IMR-90 (cell line): ENCODE data around the gene COL5A1. TPM values are rescaled to one million over a fixed set of nuclear protein-coding genes. Genes with fewer than 3 reads are reported as not detected.

Experiments used
- ATAC-seq: fragments of 200-7000 bp; cut with Tn5 transposase; 2 replicates; pipeline ENCODE4 v1.9.1; 2020; ENCODE audit warnings: low read depth, mild to moderate bottlenecking, moderate library complexity
- BruUV-seq: library from RNA; stranded (reverse); fragments of 400-500 nt; replicated peaks from 2 replicates; lab custom pipeline; 2021; lab: Mats Ljungman, UMichigan
- CTCF ChIA-PET: fragments of 300-600 bp; formaldehyde crosslinking; extraction: SDS; loops from one replicate; lab custom pipeline; 2021; ENCODE audit warnings: antibody characterized with exemption; lab: Yijun Ruan, JAX
- POLR2A ChIA-PET: fragments of 300-600 bp; sonication (Branson Sonifier 250); formaldehyde crosslinking; loops from one replicate; lab custom pipeline; 2022; ENCODE audit warnings: antibody characterized with exemption; ENCODE audit not compliant: unreplicated experiment; lab: Charles Lee
- DNase-seq: peaks from one replicate; pipeline ENCODE4 v3.0.0; 2013
- H2AFZ ChIP-seq: replicated peaks from 2 replicates; pipeline ENCODE3; 2013; ENCODE audit warnings: low read length, mild to moderate bottlenecking; ENCODE audit not compliant: poor library complexity
- H2AK5ac ChIP-seq: 2 replicates; pipeline ENCODE4 v1.6.1; 2013; ENCODE audit warnings: low read depth, low read length, inconsistent platforms
- H2AK9ac ChIP-seq: replicated peaks from 2 replicates; pipeline ENCODE3; 2013; ENCODE audit warnings: mild to moderate bottlenecking, low read depth, low read length, moderate library complexity; ENCODE audit not compliant: poor library complexity
- H2BK120ac ChIP-seq: 2 replicates; pipeline ENCODE4 v1.6.1; 2013; ENCODE audit warnings: low read depth, low read length, inconsistent platforms
- H2BK15ac ChIP-seq: 3 replicates; pipeline ENCODE4 v1.6.1; 2013; ENCODE audit warnings: low read depth, low read length, inconsistent platforms
- H2BK20ac ChIP-seq: 2 replicates; pipeline ENCODE4 v1.6.1; 2013; ENCODE audit warnings: low read depth, mild to moderate bottlenecking, inconsistent platforms, low read length, moderate library complexity
- H2BK5ac ChIP-seq: 2 replicates; pipeline ENCODE4 v1.6.1; 2013; ENCODE audit warnings: mild to moderate bottlenecking, low read depth, low read length, inconsistent platforms; ENCODE audit not compliant: poor library complexity, severe bottlenecking
- H3K14ac ChIP-seq: replicated peaks from 2 replicates; pipeline ENCODE4 v1.6.1; 2013; ENCODE audit warnings: low read depth, low read length, inconsistent platforms
- H3K18ac ChIP-seq: 2 replicates; pipeline ENCODE4 v1.6.1; 2013; ENCODE audit warnings: low read depth, low read length, control low read depth
- H3K23ac ChIP-seq: 2 replicates; pipeline ENCODE4 v1.6.1; 2013; ENCODE audit warnings: low read depth, low read length, inconsistent platforms
- H3K27ac ChIP-seq: 2 replicates; pipeline ENCODE4 v1.5.1; 2013; ENCODE audit warnings: mild to moderate bottlenecking, control low read depth, low read length; ENCODE audit not compliant: insufficient read depth
- H3K27me3 ChIP-seq: 2 replicates; pipeline ENCODE4 v1.6.1; 2013; ENCODE audit warnings: low read length; ENCODE audit not compliant: control insufficient read depth, insufficient read depth
- H3K36me3 ChIP-seq: 2 replicates; pipeline ENCODE4 v1.6.1; 2013; ENCODE audit warnings: low read length, mixed read lengths; ENCODE audit not compliant: control insufficient read depth, insufficient read depth
- H3K4ac ChIP-seq: 2 replicates; pipeline ENCODE4 v1.6.1; 2013; ENCODE audit warnings: low read depth, low read length, inconsistent platforms
- H3K4me1 ChIP-seq: 2 replicates; pipeline ENCODE4 v1.6.1; 2013; ENCODE audit warnings: low read length, mixed read lengths; ENCODE audit not compliant: control insufficient read depth, insufficient read depth
- H3K4me2 ChIP-seq: 2 replicates; pipeline ENCODE4 v1.6.1; 2013; ENCODE audit warnings: low read depth, mild to moderate bottlenecking, control low read depth, low read length, moderate library complexity
- H3K4me3 ChIP-seq: 2 replicates; pipeline ENCODE4 v1.5.1; 2013; ENCODE audit warnings: low read depth, mild to moderate bottlenecking, control low read depth, low read length, moderate library complexity; ENCODE audit not compliant: insufficient read depth
- H3K56ac ChIP-seq: 2 replicates; pipeline ENCODE4 v1.6.1; 2013; ENCODE audit warnings: low read length, inconsistent platforms; ENCODE audit not compliant: insufficient read depth; ENCODE audit errors: extremely low read depth
- H3K79me1 ChIP-seq, 2 experiments: 2 replicates each; pipeline ENCODE4 v1.6.1; 2013; ENCODE audit warnings: low read length in 2 of 2, inconsistent platforms in 1 of 2, low read depth in 1 of 2
- H3K9ac ChIP-seq: 2 replicates; pipeline ENCODE4 v1.6.1; 2013; ENCODE audit warnings: low read depth, low read length, control low read depth
- H3K9me1 ChIP-seq: 2 replicates; pipeline ENCODE4 v1.6.1; 2013; ENCODE audit warnings: low read length, inconsistent platforms; ENCODE audit not compliant: insufficient read depth
- H3K9me3 ChIP-seq: 2 replicates; pipeline ENCODE4 v1.6.1; 2013; ENCODE audit warnings: low read length; ENCODE audit not compliant: control insufficient read depth, insufficient read depth
- H4K20me1 ChIP-seq: 2 replicates; pipeline ENCODE4 v1.6.1; 2013; ENCODE audit warnings: low read length, inconsistent platforms; ENCODE audit not compliant: insufficient read depth
- H4K5ac ChIP-seq: 2 replicates; pipeline ENCODE4 v1.6.1; 2013; ENCODE audit warnings: mild to moderate bottlenecking, low read depth, low read length, control low read depth
- H4K8ac ChIP-seq, 2 experiments: 2 replicates each; pipeline ENCODE4 v1.6.1; 2013; ENCODE audit warnings: low read depth in 2 of 2, low read length in 2 of 2, control low read depth in 1 of 2, inconsistent platforms in 1 of 2
- H4K91ac ChIP-seq: 2 replicates; pipeline ENCODE4 v1.6.1; 2013; ENCODE audit warnings: low read depth, low read length, inconsistent platforms; ENCODE audit not compliant: insufficient read depth
- CEBPB ChIP-seq: IDR thresholded peaks from 2 replicates; pipeline ENCODE4 v1.6.1; 2012; ENCODE audit warnings: low read depth, low read length, improper control_type of control experiment
- CTCF ChIP-seq: conservative IDR thresholded peaks from 2 replicates; pipeline ENCODE4 v1.5.1; 2012; ENCODE audit warnings: mild to moderate bottlenecking, low read depth, low read length, improper control_type of control experiment
- ELK1 ChIP-seq: fragments of 150-350 bp; IDR thresholded peaks from 2 replicates; pipeline ENCODE4 v1.6.1; 2016; ENCODE audit warnings: low read depth, mild to moderate bottlenecking, low read length, moderate library complexity, borderline replicate concordance
- FOS ChIP-seq: fragments of 150-350 bp; IDR thresholded peaks from 2 replicates; pipeline ENCODE4 v1.6.1; 2016; ENCODE audit warnings: low read depth, low read length
- NFE2L2 ChIP-seq: fragments of 150-350 bp; IDR thresholded peaks from 2 replicates; pipeline ENCODE4 v1.6.1; 2016; ENCODE audit warnings: low read depth, mild to moderate bottlenecking, low read length
- RAD21 ChIP-seq: IDR thresholded peaks from 2 replicates; pipeline ENCODE4 v1.6.1; 2012; ENCODE audit warnings: low read length, improper control_type of control experiment
- USF2 ChIP-seq: fragments of 150-350 bp; IDR thresholded peaks from 2 replicates; pipeline ENCODE4 v1.6.1; 2017; ENCODE audit warnings: mild to moderate bottlenecking, antibody characterized with exemption, low read length, low read depth
- WGBS, 2 experiments: methylation state at CpG; one replicate each; pipeline versions ENCODE4 v1.1.5 to v1.1.7; 2013; ENCODE audit warnings: missing lambda C conversion rate in 2 of 2; ENCODE audit not compliant: insufficient read length in 1 of 2; ENCODE audit errors: extremely low coverage in 2 of 2; 5-methylcytosine and 5-hydroxymethylcytosine counted together
- dilution Hi-C: fragments of 300-500 bp; cut with HindIII; formaldehyde crosslinking; loops from one replicate; pipeline ENCODE4 v1.14.3; 2018; ENCODE audit warnings: low sequenced_read_pairs; ENCODE audit not compliant: unreplicated experiment
- in situ Hi-C: fragments of 300-500 bp; cut with MboI; formaldehyde crosslinking; loops from 3 replicates; pipeline ENCODE4 v1.14.3; 2019; ENCODE audit warnings: low sequenced_read_pairs, inconsistent platforms, mixed read lengths
- intact Hi-C: fragments of 100-400 bp; cut with micrococcal nuclease; formaldehyde crosslinking; loops from 2 replicates; pipeline ENCODE4 v1.10.0; 2022
- polyA plus RNA-seq, 3 experiments: library from polyadenylated mRNA; depleted of rRNA; stranded (reverse); fragments of >200 nt; gene quantifications; 2 replicates each; pipeline ENCODE4 v1.2.3, GENCODE V29; 2012; ENCODE audit warnings: low replicate concordance in 1 of 3
- total RNA-seq: library from RNA; depleted of rRNA; stranded (reverse); fragments of >200 nt; gene quantifications from 2 replicates; pipeline ENCODE4 v1.2.3, GENCODE V29; 2012

The COL5A1 gene
- total and polyA plus RNA-seq, 2 of the 4 experiments (the other 2 are of a cell fraction): 19.2 to 173 TPM

- WGBS, 2 experiments: no CpG with 5 or more reads among the region's 8 CpGs
- Histone ChIP-seq H3K14ac (no peak overlapping the region), H3K79me1 (no peaks in the 10 kb centered on the region), H4K8ac (no peak overlapping the region), H2BK20ac (no peak overlapping the region), H3K9me1 (no peaks in the 10 kb centered on the region), H4K91ac (no peak overlapping the region), H2BK15ac (no peak overlapping the region), H3K23ac (no peak overlapping the region), H2AFZ (no peak overlapping the region), H2BK5ac (no peak overlapping the region), H3K4ac (no peak overlapping the region), H3K9me3 (no peaks in the 10 kb centered on the region), H3K4me1 (no peaks in the 10 kb centered on the region), H2AK9ac (no peak overlapping the region), H3K4me2 (no peak overlapping the region), H3K9ac (no peak overlapping the region), H4K5ac (no peak overlapping the region), H3K27me3 (peaks cover 57% of the 10 kb centered on the region), H3K56ac (no peak overlapping the region), H3K18ac (no peak overlapping the region), H2AK5ac (no peak overlapping the region), H4K20me1 (no peaks in the 10 kb centered on the region), H3K27ac (no peak overlapping the region), H3K36me3 (no peaks in the 10 kb centered on the region), H2BK120ac (no peak overlapping the region), H3K4me3 (no peak overlapping the region)
- intact Hi-C loops: no loop called here
- DNase-seq (no peak), ATAC-seq (no peak)
- no TSS peak for BruUV-seq
- dilution Hi-C loops: no loop called here
- CTCF ChIA-PET: no interaction called here
- no peak for TF ChIP-seq CTCF
- TF ChIP-seq ELK1: no peak
- no peak for TF ChIP-seq FOS
- no peak for TF ChIP-seq NFE2L2
- no peak for TF ChIP-seq USF2
- TF ChIP-seq RAD21: no peak
- no peak for TF ChIP-seq CEBPB
- POLR2A ChIA-PET: no interaction called here
- in situ Hi-C loops: no loop called here
Measured at GRCh38 chr9:134884492-134884891, 242.9 kb downstream of the COL5A1 start.
